Heart left ventricle (tissue), 16 donors: ENCODE data around the gene TEX30. TPM values are rescaled to one million over a fixed set of nuclear protein-coding genes. Genes with fewer than 3 reads are reported as not detected.

Source experiments
- ATAC-seq, 4 donors: fragments of 200-7000 bp; cut with Tn5 transposase; one replicate each; pipeline ENCODE4 v1.9.1; 2020 to 2022; ENCODE audit warnings: moderate library complexity in 4 of 4, mild to moderate bottlenecking in 3 of 4, moderate number of reproducible peaks in 1 of 4
- DNase-seq, 5 donors: peaks; one replicate each; pipeline ENCODE4 v3.0.0-alpha.2; 2020
- H3K27ac ChIP-seq, 12 donors: fragments of 200-600 bp; sonication (generic) in 4 of 12; one replicate each; pipeline versions ENCODE4 v1.5.0 to v1.8.0; 2016 to 2022; ENCODE audit warnings: mild to moderate bottlenecking in 2 of 12
- H3K27me3 ChIP-seq, 9 donors: fragments of 200-600 bp; sonication (generic) in 2 of 9; one replicate each; pipeline versions ENCODE4 v1.5.1 to v1.8.0; 2016 to 2022; ENCODE audit warnings: mild to moderate bottlenecking in 3 of 9
- H3K36me3 ChIP-seq, 9 donors: fragments of 200-600 bp; sonication (generic) in 2 of 9; one replicate each; pipeline versions ENCODE4 v1.5.0 to v1.8.0; 2018 to 2022; ENCODE audit warnings: mild to moderate bottlenecking in 2 of 9
- H3K4me1 ChIP-seq, 12 donors: fragments of 200-600 bp; sonication (generic) in 4 of 12; one replicate each; pipeline versions ENCODE4 v1.5.0 to v1.8.0; 2016 to 2022; ENCODE audit warnings: mild to moderate bottlenecking in 3 of 12
- H3K4me3 ChIP-seq, 12 donors: fragments of 200-600 bp; sonication (generic) in 4 of 12; one replicate each; pipeline versions ENCODE4 v1.5.0 to v1.8.0; 2017 to 2022; ENCODE audit warnings: mild to moderate bottlenecking in 9 of 12, moderate library complexity in 4 of 12
- H3K9me3 ChIP-seq, 12 donors: fragments of 200-600 bp; sonication (generic) in 4 of 12; one replicate each; pipeline versions ENCODE4 v1.5.0 to v1.8.0; 2016 to 2022; ENCODE audit warnings: mild to moderate bottlenecking in 1 of 12
- CTCF ChIP-seq, 12 donors: fragments of 200-600 bp; sonication (generic) in 4 of 12; IDR thresholded peaks; one replicate each; pipeline versions ENCODE4 v1.5.0 to v1.8.0; 2018 to 2022; ENCODE audit warnings: antibody characterized with exemption in 12 of 12, mild to moderate bottlenecking in 5 of 12
- POLR2A ChIP-seq, 2 donors: fragments of 450-650 bp; IDR thresholded peaks; one replicate each; pipeline ENCODE4 v1.6.1; 2017; ENCODE audit warnings: antibody characterized with exemption in 2 of 2, mild to moderate bottlenecking in 2 of 2, moderate library complexity in 2 of 2
- WGBS, 4 donors: extraction: QIAGEN DNeasy Blood & Tissue Kit in 2 of 4; methylation state at CpG; one replicate each; pipeline versions ENCODE4 v1.1.5 to v1.1.7; 2013 to 2018; 5-methylcytosine and 5-hydroxymethylcytosine counted together
- intact Hi-C, 10 donors: fragments of 100-400 bp; cut with DNase I; formaldehyde crosslinking; loops; one replicate each; pipeline versions ENCODE4 v1.11.1 to v1.14.2; 2022
- polyA plus RNA-seq, 2 donors: library from polyadenylated mRNA; stranded (reverse); fragments of 200-250 nt; gene quantifications; one replicate each; pipeline ENCODE4 v1.2.3, GENCODE V29; 2013
- total RNA-seq, 9 donors: library from RNA; depleted of rRNA in 2 of 9; stranded (reverse); fragments of >200 nt in 2 of 9; fragmentation: NEBNext Ultra II Directional in 3 of 9; extraction: Animal tissue kit (Norgen Biotek cat#: 25700) in 3 of 9; gene quantifications; one replicate each; pipeline versions ENCODE4 v1.1.0 to v1.2.4, GENCODE V29; 2016 to 2023
- donor health status: ischemic (EF 13 %, LVEDD 7.1; RV severe dilation, severe dysfunction).
- donor health status: healthy with polysubstance abuse.
- donor health status: DM: no; HTN: yes; CAD: no.
- donor health status: DM: no; HTN: no; CAD: no.
- donor health status: ischemic (EF 25% LVEDD 6.9; RV normal size, moderate dysfunction).
- donor health status: ischemic (EF 25% LVEDD 5.7; RV mildly dilated, moderate dysfunction).
- donor health status: healthy.
- donor health status: DM: yes; HTN: yes; CAD: no.
- donor health status: ischemic (EF 35%, LVEDD 5.7; RV mildly dilated, moderate dysfunction).
- donor health status: nonischemic (EF 11% LVEDD 7.7; RV severe dilation, severe dysfunction).
- donor health status: DM: yes; HTN: yes; CAD: no.
- donor health status: PGD.
- donor health status: ischemic (EF 29% LVEDD 5.4; RV normal size, mild dysfunction).
- donor health status: nonischemic (EF 23%, LVEDD 6.1; RV moderate dilation, normal function).

The TEX30 gene
- total and polyA plus RNA-seq, 11 donors, result 6.0 to 13.7 (median 10.2) TPM

- no peak for TF ChIP-seq CTCF (IDR thresholded peaks at IDR 0.05)
- 81 to 92% (median 86%) methylated on average over 3 of the region's 3 CpGs for WGBS, 4 donors
- H3K4me3 ChIP-seq, result no peak overlapping the region
Measured at GRCh38 chr13:102751886-102752285, 21.7 kb downstream of the TEX30 start.

GRCh38 chr13:102742506-102742905, 31.1 kb downstream of the TEX30 start:
- intact Hi-C loops, result no loop called here

More at GRCh38 chr13:102751886-102752285, 21.7 kb downstream of the TEX30 start:
- intact Hi-C loops, result no loop called here
- no peaks in the 10 kb centered on the region for H3K4me1 ChIP-seq
- H3K27ac ChIP-seq, result no peak overlapping the region
- H3K9me3 ChIP-seq, result peaks cover 0 to 16% (median 0%) of the 10 kb centered on the region in 12 donors
- ATAC-seq (no peak), DNase-seq (no peak)
- H3K27me3 ChIP-seq, result no peaks in the 10 kb centered on the region
- H3K36me3 ChIP-seq, result no peaks in the 10 kb centered on the region

GRCh38 chr13:102742101-102742500, 31.5 kb downstream of the TEX30 start:
- TF ChIP-seq CTCF (IDR thresholded peaks at IDR 0.05) (no peak), POLR2A (IDR thresholded peaks at IDR 0.05) (no peak)
- WGBS, 4 donors, result 38 to 62% (median 48%) methylated on average over 1 of the region's 1 CpG
- no peak overlapping the region for H3K4me3 ChIP-seq

More at GRCh38 chr13:102742506-102742905, 31.1 kb downstream of the TEX30 start:
- Histone ChIP-seq H3K27ac (no peak overlapping the region), H3K27me3 (no peaks in the 10 kb centered on the region), H3K9me3 (peaks cover 0 to 76% (median 14%) of the 10 kb centered on the region in 12 donors), H3K4me3 (no peak overlapping the region), H3K36me3 (no peaks in the 10 kb centered on the region), H3K4me1 (no peaks in the 10 kb centered on the region)
- TF ChIP-seq POLR2A (IDR thresholded peaks at IDR 0.05), result no peak
- no peak for TF ChIP-seq CTCF (IDR thresholded peaks at IDR 0.05)
- no peak for ATAC-seq
- no peak for DNase-seq

GRCh38 chr13:102729560-102730270, 43.9 kb downstream of the TEX30 start:
- ATAC-seq, result peak in 2 of 4 donors; percentile 34 to 38
- H3K27ac ChIP-seq, result peak overlapping the region in 2 of 12 donors; percentile 40 to 44
- H3K9me3 ChIP-seq, result peaks cover 0 to 5% (median 0%) of the 10 kb centered on the region in 12 donors
- no peaks in the 10 kb centered on the region for H3K36me3 ChIP-seq
- no peak overlapping the region for H3K4me3 ChIP-seq
- no peaks in the 10 kb centered on the region for H3K27me3 ChIP-seq
- intact Hi-C loops, result loop anchor here in 2 of 10 donors (5.0 kb wide), 1 partner anchor 147 kb away; no protein-coding TSS in a partner anchor
- no peak for DNase-seq
- peaks cover 0 to 10% (median 0%) of the 10 kb centered on the region in 12 donors for H3K4me1 ChIP-seq
- TF ChIP-seq CTCF (IDR thresholded peaks at IDR 0.05), result no peak
- no peak for TF ChIP-seq POLR2A (IDR thresholded peaks at IDR 0.05)
- WGBS, 4 donors, result 29 to 45% (median 39%) methylated on average over 8 of the region's 8 CpGs

More at GRCh38 chr13:102742101-102742500, 31.5 kb downstream of the TEX30 start:
- DNase-seq, result no peak
- Histone ChIP-seq H3K27me3 (no peaks in the 10 kb centered on the region), H3K9me3 (peaks cover 0 to 76% (median 14%) of the 10 kb centered on the region in 12 donors), H3K4me1 (no peaks in the 10 kb centered on the region), H3K27ac (no peak overlapping the region), H3K36me3 (no peaks in the 10 kb centered on the region)
- intact Hi-C loops, result no loop called here
- ATAC-seq, result no peak
